ENCODE data around the gene SRSF12. TPM values are rescaled to one million over a fixed set of nuclear protein-coding genes. Genes with fewer than 3 reads are reported as not detected.

Gene SRSF12
- total RNA-seq, 1 experiment from 2014 or later = not detected

DNA sequence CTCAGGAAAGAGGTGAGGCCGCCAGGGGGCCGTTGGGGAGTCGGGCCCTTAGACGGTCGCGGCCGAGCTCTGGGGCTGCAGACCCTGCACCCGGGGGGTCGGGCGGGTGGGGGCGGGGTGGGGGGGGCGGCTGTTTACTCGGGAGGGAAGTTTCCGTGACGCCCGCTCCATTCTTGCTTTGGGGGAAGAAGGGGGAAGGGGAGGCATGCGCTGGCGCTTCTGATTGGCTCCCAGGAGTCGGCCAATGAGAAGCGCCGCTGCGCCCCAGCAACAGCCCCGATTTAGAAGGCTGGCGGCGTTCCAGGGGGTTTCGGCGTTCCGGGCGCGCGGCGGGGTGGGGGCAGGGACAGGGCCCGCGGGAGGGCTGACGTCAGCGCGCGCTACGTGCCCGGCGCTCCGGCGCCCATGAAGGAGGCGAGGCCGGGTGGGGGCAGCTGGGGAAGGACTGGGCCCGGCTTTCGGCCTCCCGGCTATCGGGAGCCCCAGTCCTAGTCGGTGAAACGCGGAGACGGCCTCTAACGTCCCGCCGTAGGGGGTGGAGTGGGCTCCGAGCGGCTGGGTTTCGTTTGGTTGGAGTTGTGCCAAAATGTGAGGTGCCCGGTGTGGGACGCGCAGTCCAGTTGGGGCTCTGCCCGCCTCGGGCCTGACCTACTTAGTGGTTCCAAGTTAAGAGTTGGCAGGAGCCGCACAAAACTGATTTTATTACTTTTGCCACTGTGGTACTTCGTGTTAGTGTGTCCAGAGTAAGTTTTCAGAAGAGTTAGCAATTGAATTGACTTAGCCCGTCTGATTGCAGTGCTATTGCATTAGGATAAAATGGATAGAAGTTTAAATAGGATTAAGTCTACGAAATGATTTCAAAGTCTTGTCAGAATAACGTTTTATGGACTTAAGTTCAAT, 36.2 kb downstream of the SRSF12 start:
- H3K9me3 ChIP-seq (ENCODE audit: control insufficient read depth in 1 of 2, insufficient read depth in 1 of 2, low read depth in 1 of 2, low read length in 2 of 2) = no peaks in the 10 kb centered on the region
- ATAC-seq (peak; percentile 73), DNase-seq (ENCODE audit: low read depth, low spot score) (peak; percentile 87)
- H3K9me2 ChIP-seq (ENCODE audit: insufficient read depth) = no peaks in the 10 kb centered on the region
- H3K4me2 ChIP-seq (ENCODE audit: low read length) = peak overlapping the region; percentile 97
- no peaks in the 10 kb centered on the region for H3K27me3 ChIP-seq (ENCODE audit: insufficient read depth, low read length)
- no peak overlapping the region for H2AFZ ChIP-seq (ENCODE audit: low read depth, low read length, poor library complexity, severe bottlenecking)
- CTCF ChIA-PET = no interaction called here
- H3K27ac ChIP-seq (ENCODE audit: low read depth, low read length) = peak overlapping the region; percentile 96
- POLR2A ChIA-PET = interaction anchor here (1.4 to 1.5 kb wide), 2 partner anchors 8 to 12 kb away, joined by 3 to 5 read pairs; no protein-coding TSS in a partner anchor
- intact Hi-C loops (cut with micrococcal nuclease) = no loop called here
- peaks cover 20% of the 10 kb centered on the region for H3K79me2 ChIP-seq (ENCODE audit: insufficient read depth, low read length)
- no peaks in the 10 kb centered on the region for H4K20me1 ChIP-seq (ENCODE audit: insufficient read depth)
- peaks cover 6 to 20% of the 10 kb centered on the region in 2 experiments; a peak in 3 of 4 replicates for H3K36me3 ChIP-seq (ENCODE audit: control insufficient read depth in 1 of 2, insufficient read depth in 2 of 2, low read length in 2 of 2)
- RAD21 ChIA-PET (ENCODE audit: low non-redundant PET in 1 of 2, low total read pairs in 2 of 2, uncharacterized antibody in 2 of 2, unreplicated experiment in 2 of 2) = no interaction called here
- BruUV-seq (replicated peaks) = no TSS peak
- H3K9ac ChIP-seq (ENCODE audit: low read length) = peak overlapping the region; percentile 91
- peak overlapping the region; percentile 86 to 89 for H3K4me3 ChIP-seq (replicated peaks in 1 of 2; ENCODE audit: low read depth in 1 of 2, low read length in 2 of 2)
- peaks cover 3 to 28% of the 10 kb centered on the region in 2 experiments; a peak in 3 of 4 replicates for H3K4me1 ChIP-seq (ENCODE audit: control insufficient read depth in 1 of 2, insufficient read depth in 2 of 2, low read length in 2 of 2)
- TF ChIP-seq EZH2phosphoT487 (IDR thresholded peaks at IDR 0.05; ENCODE audit: borderline replicate concordance) (no peak), ELF1 (IDR thresholded peaks at IDR 0.05; ENCODE audit: borderline replicate concordance, low read depth) (no peak), CEBPB (IDR thresholded peaks at IDR 0.05; ENCODE audit: low read depth) (peak; percentile 18; the same call in 1 of the 2 replicates), POLR2A (IDR thresholded peaks at IDR 0.05; ENCODE audit: borderline replicate concordance, extremely low read depth, insufficient read depth, insufficient read length) (peak; percentile 38), POLR2AphosphoS5 (IDR thresholded peaks at IDR 0.05; ENCODE audit: low read depth, low read length) (peak; percentile 98), ZNF274 (IDR thresholded peaks at IDR 0.05; ENCODE audit: low read depth, low read length) (no peak), SIN3A (IDR thresholded peaks at IDR 0.05; ENCODE audit: low read depth) (peak; percentile 81), SRF (IDR thresholded peaks at IDR 0.05; ENCODE audit: low read depth) (no peak), TCF7L2 (IDR thresholded peaks at IDR 0.05; ENCODE audit: borderline replicate concordance, extremely low read depth, insufficient read depth, insufficient read length) (no peak), YY1 (IDR thresholded peaks at IDR 0.05; ENCODE audit: extremely low read depth, insufficient replicate concordance, low read depth, low read length) (peak; percentile 92), CBX3 (IDR thresholded peaks at IDR 0.05; ENCODE audit: low read depth) (peak; percentile 74; the same call in 1 of the 2 replicates), ZFX (IDR thresholded peaks at IDR 0.05) (peak; percentile 85), EGR1 (IDR thresholded peaks at IDR 0.05; ENCODE audit: low read depth) (0 out of 2 replicates have a peak, but pooled peaks have one; percentile 25), FOSL1 (IDR thresholded peaks at IDR 0.05; ENCODE audit: low read depth) (peak; percentile 24; the same call in 1 of the 2 replicates), RAD21 (IDR thresholded peaks at IDR 0.05; ENCODE audit: low read depth) (no peak), JUND (IDR thresholded peaks at IDR 0.05) (peak; percentile 55), SP1 (IDR thresholded peaks at IDR 0.05; ENCODE audit: low read depth) (peak; percentile 82), EZH2 (IDR thresholded peaks at IDR 0.05) (no peak)
- TF ChIP-seq, protein P1, sequence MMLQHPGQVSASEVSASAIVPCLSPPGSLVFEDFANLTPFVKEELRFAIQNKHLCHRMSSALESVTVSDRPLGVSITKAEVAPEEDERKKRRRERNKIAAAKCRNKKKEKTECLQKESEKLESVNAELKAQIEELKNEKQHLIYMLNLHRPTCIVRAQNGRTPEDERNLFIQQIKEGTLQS (IDR thresholded peaks at IDR 0.05) = no peak; the same call in 1 of the 2 replicates
- TF ChIP-seq, protein P2, sequence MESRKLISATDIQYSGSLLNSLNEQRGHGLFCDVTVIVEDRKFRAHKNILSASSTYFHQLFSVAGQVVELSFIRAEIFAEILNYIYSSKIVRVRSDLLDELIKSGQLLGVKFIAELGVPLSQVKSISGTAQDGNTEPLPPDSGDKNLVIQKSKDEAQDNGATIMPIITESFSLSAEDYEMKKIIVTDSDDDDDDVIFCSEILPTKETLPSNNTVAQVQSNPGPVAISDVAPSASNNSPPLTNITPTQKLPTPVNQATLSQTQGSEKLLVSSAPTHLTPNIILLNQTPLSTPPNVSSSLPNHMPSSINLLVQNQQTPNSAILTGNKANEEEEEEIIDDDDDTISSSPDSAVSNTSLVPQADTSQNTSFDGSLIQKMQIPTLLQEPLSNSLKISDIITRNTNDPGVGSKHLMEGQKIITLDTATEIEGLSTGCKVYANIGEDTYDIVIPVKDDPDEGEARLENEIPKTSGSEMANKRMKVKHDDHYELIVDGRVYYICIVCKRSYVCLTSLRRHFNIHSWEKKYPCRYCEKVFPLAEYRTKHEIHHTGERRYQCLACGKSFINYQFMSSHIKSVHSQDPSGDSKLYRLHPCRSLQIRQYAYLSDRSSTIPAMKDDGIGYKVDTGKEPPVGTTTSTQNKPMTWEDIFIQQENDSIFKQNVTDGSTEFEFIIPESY (IDR thresholded peaks at IDR 0.05; ENCODE audit: extremely low read depth, insufficient replicate concordance, low read length) = peak; percentile 9
- TF ChIP-seq, protein P3, sequence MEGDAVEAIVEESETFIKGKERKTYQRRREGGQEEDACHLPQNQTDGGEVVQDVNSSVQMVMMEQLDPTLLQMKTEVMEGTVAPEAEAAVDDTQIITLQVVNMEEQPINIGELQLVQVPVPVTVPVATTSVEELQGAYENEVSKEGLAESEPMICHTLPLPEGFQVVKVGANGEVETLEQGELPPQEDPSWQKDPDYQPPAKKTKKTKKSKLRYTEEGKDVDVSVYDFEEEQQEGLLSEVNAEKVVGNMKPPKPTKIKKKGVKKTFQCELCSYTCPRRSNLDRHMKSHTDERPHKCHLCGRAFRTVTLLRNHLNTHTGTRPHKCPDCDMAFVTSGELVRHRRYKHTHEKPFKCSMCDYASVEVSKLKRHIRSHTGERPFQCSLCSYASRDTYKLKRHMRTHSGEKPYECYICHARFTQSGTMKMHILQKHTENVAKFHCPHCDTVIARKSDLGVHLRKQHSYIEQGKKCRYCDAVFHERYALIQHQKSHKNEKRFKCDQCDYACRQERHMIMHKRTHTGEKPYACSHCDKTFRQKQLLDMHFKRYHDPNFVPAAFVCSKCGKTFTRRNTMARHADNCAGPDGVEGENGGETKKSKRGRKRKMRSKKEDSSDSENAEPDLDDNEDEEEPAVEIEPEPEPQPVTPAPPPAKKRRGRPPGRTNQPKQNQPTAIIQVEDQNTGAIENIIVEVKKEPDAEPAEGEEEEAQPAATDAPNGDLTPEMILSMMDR (IDR thresholded peaks at IDR 0.05 in 2 of 3, conservative IDR thresholded peaks at IDR 0.05 in 1 of 3; ENCODE audit: borderline replicate concordance in 1 of 3, insufficient read depth in 1 of 3, low read depth in 2 of 3, low read length in 2 of 3) = no peak
- TF ChIP-seq, protein P4, sequence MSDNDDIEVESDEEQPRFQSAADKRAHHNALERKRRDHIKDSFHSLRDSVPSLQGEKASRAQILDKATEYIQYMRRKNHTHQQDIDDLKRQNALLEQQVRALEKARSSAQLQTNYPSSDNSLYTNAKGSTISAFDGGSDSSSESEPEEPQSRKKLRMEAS (IDR thresholded peaks at IDR 0.05) = peak; percentile 67
